ENCODE results near the gene NDUFB7. TPM values are rescaled to one million over a fixed set of nuclear protein-coding genes. Genes with fewer than 3 reads are reported as not detected.

NDUFB7 gene
- total and polyA plus RNA-seq, 2 of the 8 experiments (the other 6 are each of a cell fraction or from before 2014, with no cell fraction given): 151 to 740 TPM

GRCh38 chr19:14544047-14544446 lies 27.8 kb downstream of the NDUFB7 start:
- peak overlapping the region; percentile 59 for H3K23ac ChIP-seq (ENCODE audit: insufficient read length)
- WGBS, 2 experiments (ENCODE audit: extremely low coverage in 1 of 2, insufficient coverage in 1 of 2, insufficient read length in 1 of 2, insufficient replicate concordance in 2 of 2, low coverage in 1 of 2, low lambda C conversion rate in 2 of 2, missing lambda C conversion rate in 1 of 2): 92% methylated on average over 5 of the region's 5 CpGs; no CpG with 5 or more reads in 1 of the 2 experiments
- H3K9ac ChIP-seq (replicated peaks in 1 of 4; ENCODE audit: extremely low read depth in 1 of 4, low read depth in 3 of 4, low read length in 3 of 4): no peak overlapping the region
- H3K27me3 ChIP-seq (replicated peaks in 1 of 4; ENCODE audit: control insufficient read depth in 3 of 4, extremely low read depth in 1 of 4, insufficient read depth in 3 of 4, low read length in 3 of 4): no peaks in the 10 kb centered on the region; a peak in 1 of 7 replicates
- no peaks in the 10 kb centered on the region for H3K9me3 ChIP-seq (ENCODE audit: insufficient read depth in 2 of 2, low read depth in 1 of 2, low read length in 1 of 2)
- peaks cover 5 to 18% of the 10 kb centered on the region in 2 experiments for H4K20me1 ChIP-seq (replicated peaks in 1 of 2; ENCODE audit: control insufficient read depth in 1 of 2, insufficient read depth in 2 of 2, low read length in 2 of 2)
- FAIRE-seq (no peak), DNase-seq (ENCODE audit: low read depth in 1 of 2, low spot score in 2 of 2) (no peak)
- H3K36me3 ChIP-seq (ENCODE audit: control insufficient read depth in 2 of 4, insufficient read depth in 4 of 4, low read length in 3 of 4): no peaks in the 10 kb centered on the region; a peak in 1 of 8 replicates
- H2BK20ac ChIP-seq (ENCODE audit: low read length): no peak overlapping the region
- peaks cover 0 to 3% (median 1%) of the 10 kb centered on the region in 4 experiments; a peak in 3 of 7 replicates for H3K4me1 ChIP-seq (replicated peaks in 1 of 4; ENCODE audit: control insufficient read depth in 3 of 4, insufficient read depth in 4 of 4, low read length in 3 of 4)
- no peak overlapping the region for H3K56ac ChIP-seq (replicated peaks; ENCODE audit: insufficient read length, low read depth, low read length)
- no peak overlapping the region for H2AFZ ChIP-seq (ENCODE audit: low read length)
- H3K14ac ChIP-seq (ENCODE audit: insufficient read length): no peak overlapping the region
- H4K8ac ChIP-seq (ENCODE audit: extremely low read depth, insufficient read depth, low read length): peak overlapping the region; percentile 25; the same call in 1 of the 2 replicates
- no peak overlapping the region for H3K4me2 ChIP-seq (ENCODE audit: insufficient read depth in 1 of 2, low read depth in 2 of 2, low read length in 2 of 2)
- no peak overlapping the region for H3K4me3 ChIP-seq (ENCODE audit: extremely low read depth in 1 of 4, insufficient read depth in 2 of 4, low read depth in 3 of 4, low read length in 4 of 4)
- H2BK5ac ChIP-seq (ENCODE audit: low read depth, low read length): no peak overlapping the region
- no peak overlapping the region for H2BK12ac ChIP-seq (ENCODE audit: low read depth, low read length)
- ChIA-PET CTCF (ENCODE audit: partially characterized antibody) (interaction anchor here (0.6 to 1.7 kb wide), 4 partner anchors 10 to 501 kb away, joined by 3 to 6 read pairs (median 4); no protein-coding TSS in a partner anchor), POLR2A (ENCODE audit: partially characterized antibody) (no interaction called here)
- H3K18ac ChIP-seq (ENCODE audit: extremely low read depth, low read length): no peak overlapping the region
- no peaks in the 10 kb centered on the region for H3K23me2 ChIP-seq (ENCODE audit: low read depth, low read length)
- H4K5ac ChIP-seq (ENCODE audit: insufficient read length, low read depth, low read length): no peak overlapping the region
- peaks cover 22% of the 10 kb centered on the region for H3K79me1 ChIP-seq (ENCODE audit: low read depth, low read length)
- H3K79me2 ChIP-seq (ENCODE audit: control insufficient read depth in 1 of 2, insufficient read depth in 2 of 2, low read length in 2 of 2): peaks cover 0 to 32% of the 10 kb centered on the region in 2 experiments; a peak in 1 of 4 replicates
- H2AK5ac ChIP-seq (ENCODE audit: low read depth, low read length): no peak overlapping the region
- H2BK120ac ChIP-seq (replicated peaks; ENCODE audit: low read depth, low read length): no peak overlapping the region
- TF ChIP-seq, protein P1, sequence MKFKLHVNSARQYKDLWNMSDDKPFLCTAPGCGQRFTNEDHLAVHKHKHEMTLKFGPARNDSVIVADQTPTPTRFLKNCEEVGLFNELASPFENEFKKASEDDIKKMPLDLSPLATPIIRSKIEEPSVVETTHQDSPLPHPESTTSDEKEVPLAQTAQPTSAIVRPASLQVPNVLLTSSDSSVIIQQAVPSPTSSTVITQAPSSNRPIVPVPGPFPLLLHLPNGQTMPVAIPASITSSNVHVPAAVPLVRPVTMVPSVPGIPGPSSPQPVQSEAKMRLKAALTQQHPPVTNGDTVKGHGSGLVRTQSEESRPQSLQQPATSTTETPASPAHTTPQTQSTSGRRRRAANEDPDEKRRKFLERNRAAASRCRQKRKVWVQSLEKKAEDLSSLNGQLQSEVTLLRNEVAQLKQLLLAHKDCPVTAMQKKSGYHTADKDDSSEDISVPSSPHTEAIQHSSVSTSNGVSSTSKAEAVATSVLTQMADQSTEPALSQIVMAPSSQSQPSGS (IDR thresholded peaks at IDR 0.05; ENCODE audit: low read length): no peak
- no peak for TF ChIP-seq RAD21 (IDR thresholded peaks at IDR 0.05 in 1 of 2, conservative IDR thresholded peaks at IDR 0.05 in 1 of 2; ENCODE audit: low read depth in 2 of 2, low read length in 2 of 2)
- no peak overlapping the region for H2BK15ac ChIP-seq (ENCODE audit: low read length)
- no peak overlapping the region for H3K4ac ChIP-seq (replicated peaks; ENCODE audit: insufficient read length, low read depth, low read length)
- no peak overlapping the region for H4K91ac ChIP-seq (replicated peaks; ENCODE audit: insufficient read length, low read length)
- H3K27ac ChIP-seq (ENCODE audit: low read depth, low read length): no peak overlapping the region

Measured in H1 (cell line).